ENCODE results near the gene COMMD1.
"Not testable (repeated sequence)": the region's sequence is repeated elsewhere in the genome, so short reads cannot be mapped to it uniquely, and the experiment has no call there.

Gene COMMD1

GRCh38 chr2:61887717-61888266 lies 17.7 kb upstream of the COMMD1 start:
- Histone ChIP-seq H3K4me3 (ENCODE audit: low read depth, low read length) (peak overlapping the region; percentile 90), H3K36me3 (ENCODE audit: control insufficient read depth, insufficient read depth, low read length) (peaks cover 39% of the 10 kb centered on the region), H3K27me3 (ENCODE audit: control insufficient read depth, insufficient read depth, low read length) (no peaks in the 10 kb centered on the region), H3K9ac (ENCODE audit: low read length) (peak overlapping the region; percentile 98), H3K4me1 (ENCODE audit: control insufficient read depth, insufficient read depth, low read length) (peaks cover 5% of the 10 kb centered on the region), H3K27ac (ENCODE audit: low read depth, low read length) (peak overlapping the region; percentile 95), H3K9me3 (ENCODE audit: control insufficient read depth, insufficient read depth, low read depth, low read length) (no peaks in the 10 kb centered on the region)

- Histone ChIP-seq H3K36me3 (ENCODE audit: control insufficient read depth, insufficient read depth, low read length) (peaks cover 32% of the 10 kb centered on the region), H3K4me1 (ENCODE audit: control insufficient read depth, insufficient read depth, low read length) (peaks cover 5% of the 10 kb centered on the region), H3K27ac (ENCODE audit: low read depth, low read length) (peak within 1 kb of the TSS; percentile 95), H3K9ac (ENCODE audit: low read length) (peak within 1 kb of the TSS; percentile 98), H3K27me3 (ENCODE audit: control insufficient read depth, insufficient read depth, low read length) (no peaks in the 10 kb centered on the region), H3K9me3 (ENCODE audit: control insufficient read depth, insufficient read depth, low read depth, low read length) (no peaks in the 10 kb centered on the region), H3K4me3 (ENCODE audit: low read depth, low read length) (peak within 1 kb of the TSS; percentile 90)
These were observed 17.0 kb upstream of the COMMD1 start, which contains the start of gene CCT4 for GRCh38 chr2:61888267-61889055. CCT4 (minus strand) TSS chr2:61888656; CDS start chr2:61888507, 149 bp downstream.

- no peaks in the 10 kb centered on the region for H3K4me1 ChIP-seq (ENCODE audit: control insufficient read depth, insufficient read depth, low read length)
- H3K9me3 ChIP-seq (ENCODE audit: control insufficient read depth, insufficient read depth, low read depth, low read length) = no peaks in the 10 kb centered on the region
- H3K9ac ChIP-seq (ENCODE audit: low read length) = no peak overlapping the region
- H3K36me3 ChIP-seq (ENCODE audit: control insufficient read depth, insufficient read depth, low read length) = no peaks in the 10 kb centered on the region
- no peaks in the 10 kb centered on the region for H3K27me3 ChIP-seq (ENCODE audit: control insufficient read depth, insufficient read depth, low read length)
- H3K4me3 ChIP-seq (ENCODE audit: low read depth, low read length) = no peak overlapping the region
- no peak overlapping the region for H3K27ac ChIP-seq (ENCODE audit: low read depth, low read length)
These were observed 6.7 kb upstream of the COMMD1 start for GRCh38 chr2:61898810-61899209.

- H3K4me1 ChIP-seq (ENCODE audit: control insufficient read depth, insufficient read depth, low read length) = no peaks in the 10 kb centered on the region
- H3K27me3 ChIP-seq (ENCODE audit: control insufficient read depth, insufficient read depth, low read length) = no peaks in the 10 kb centered on the region
- H3K4me3 ChIP-seq (ENCODE audit: low read depth, low read length) = no peak overlapping the region
- no peak overlapping the region for H3K9ac ChIP-seq (ENCODE audit: low read length)
- no peaks in the 10 kb centered on the region for H3K36me3 ChIP-seq (ENCODE audit: control insufficient read depth, insufficient read depth, low read length)
- H3K9me3 ChIP-seq (ENCODE audit: control insufficient read depth, insufficient read depth, low read depth, low read length) = no peaks in the 10 kb centered on the region
- H3K27ac ChIP-seq (ENCODE audit: low read depth, low read length) = no peak overlapping the region
These were observed 5.2 kb upstream of the COMMD1 start for GRCh38 chr2:61900281-61900680.

- no peaks in the 10 kb centered on the region for H3K36me3 ChIP-seq (ENCODE audit: control insufficient read depth, insufficient read depth, low read length)
- peak overlapping the region; percentile 90 for H3K9ac ChIP-seq (ENCODE audit: low read length)
- no peak overlapping the region for H3K27ac ChIP-seq (ENCODE audit: low read depth, low read length)
- no peaks in the 10 kb centered on the region for H3K27me3 ChIP-seq (ENCODE audit: control insufficient read depth, insufficient read depth, low read length)
- H3K9me3 ChIP-seq (ENCODE audit: control insufficient read depth, insufficient read depth, low read depth, low read length) = no peaks in the 10 kb centered on the region
- peak overlapping the region; percentile 92 for H3K4me3 ChIP-seq (ENCODE audit: low read depth, low read length)
- no peaks in the 10 kb centered on the region for H3K4me1 ChIP-seq (ENCODE audit: control insufficient read depth, insufficient read depth, low read length)
These were observed 654 bp downstream of the COMMD1 start for GRCh38 chr2:61906186-61906470.

GRCh38 chr2:61909116-61909515 lies 3.6 kb downstream of the COMMD1 start:
- Histone ChIP-seq H3K4me1 (ENCODE audit: control insufficient read depth, insufficient read depth, low read length) (no peaks in the 10 kb centered on the region), H3K4me3 (ENCODE audit: low read depth, low read length) (no peak overlapping the region), H3K27ac (ENCODE audit: low read depth, low read length) (no peak overlapping the region), H3K36me3 (ENCODE audit: control insufficient read depth, insufficient read depth, low read length) (no peaks in the 10 kb centered on the region), H3K9ac (ENCODE audit: low read length) (no peak overlapping the region), H3K9me3 (ENCODE audit: control insufficient read depth, insufficient read depth, low read depth, low read length) (no peaks in the 10 kb centered on the region), H3K27me3 (ENCODE audit: control insufficient read depth, insufficient read depth, low read length) (no peaks in the 10 kb centered on the region)

- Histone ChIP-seq H3K27me3 (ENCODE audit: control insufficient read depth, insufficient read depth, low read length) (no peaks in the 10 kb centered on the region), H3K4me3 (ENCODE audit: low read depth, low read length) (no peak overlapping the region), H3K9ac (ENCODE audit: low read length) (no peak overlapping the region), H3K4me1 (ENCODE audit: control insufficient read depth, insufficient read depth, low read length) (no peaks in the 10 kb centered on the region), H3K9me3 (ENCODE audit: control insufficient read depth, insufficient read depth, low read depth, low read length) (no peaks in the 10 kb centered on the region), H3K27ac (ENCODE audit: low read depth, low read length) (no peak overlapping the region), H3K36me3 (ENCODE audit: control insufficient read depth, insufficient read depth, low read length) (no peaks in the 10 kb centered on the region)
These were observed 5.1 kb downstream of the COMMD1 start for GRCh38 chr2:61910603-61911002.

- H3K4me1 ChIP-seq (ENCODE audit: control insufficient read depth, insufficient read depth, low read length) = no peaks in the 10 kb centered on the region
- no peaks in the 10 kb centered on the region for H3K9me3 ChIP-seq (ENCODE audit: control insufficient read depth, insufficient read depth, low read depth, low read length)
- no peak overlapping the region for H3K27ac ChIP-seq (ENCODE audit: low read depth, low read length)
- H3K4me3 ChIP-seq (ENCODE audit: low read depth, low read length) = no peak overlapping the region
- H3K36me3 ChIP-seq (ENCODE audit: control insufficient read depth, insufficient read depth, low read length) = no peaks in the 10 kb centered on the region
- no peak overlapping the region for H3K9ac ChIP-seq (ENCODE audit: low read length)
- no peaks in the 10 kb centered on the region for H3K27me3 ChIP-seq (ENCODE audit: control insufficient read depth, insufficient read depth, low read length)
These were observed 6.0 kb downstream of the COMMD1 start for GRCh38 chr2:61911510-61911909.

- not testable (repeated sequence) for H3K4me1 ChIP-seq (ENCODE audit: control insufficient read depth, insufficient read depth, low read length); H3K9me3 ChIP-seq (ENCODE audit: control insufficient read depth, insufficient read depth, low read depth, low read length); H3K9ac ChIP-seq (ENCODE audit: low read length); H3K27me3 ChIP-seq (ENCODE audit: control insufficient read depth, insufficient read depth, low read length); H3K4me3 ChIP-seq (ENCODE audit: low read depth, low read length); H3K36me3 ChIP-seq (ENCODE audit: control insufficient read depth, insufficient read depth, low read length); H3K27ac ChIP-seq (ENCODE audit: low read depth, low read length)
These were observed 9.3 kb downstream of the COMMD1 start for GRCh38 chr2:61914794-61915193.

GRCh38 chr2:61920548-61920947 lies 15.1 kb downstream of the COMMD1 start:
- H3K4me3 ChIP-seq (ENCODE audit: low read depth, low read length) = no peak overlapping the region
- no peaks in the 10 kb centered on the region; the same call in 1 of the 2 replicates for H3K4me1 ChIP-seq (ENCODE audit: control insufficient read depth, insufficient read depth, low read length)
- no peaks in the 10 kb centered on the region for H3K36me3 ChIP-seq (ENCODE audit: control insufficient read depth, insufficient read depth, low read length)
- no peaks in the 10 kb centered on the region for H3K27me3 ChIP-seq (ENCODE audit: control insufficient read depth, insufficient read depth, low read length)
- H3K9ac ChIP-seq (ENCODE audit: low read length) = no peak overlapping the region
- H3K9me3 ChIP-seq (ENCODE audit: control insufficient read depth, insufficient read depth, low read depth, low read length) = no peaks in the 10 kb centered on the region
- no peak overlapping the region for H3K27ac ChIP-seq (ENCODE audit: low read depth, low read length)

GRCh38 chr2:61922714-61923113 lies 17.2 kb downstream of the COMMD1 start:
- H3K27me3 ChIP-seq (ENCODE audit: control insufficient read depth, insufficient read depth, low read length) = no peaks in the 10 kb centered on the region

More at GRCh38 chr2:61922714-61923113, 17.2 kb downstream of the COMMD1 start:
- no peak overlapping the region for H3K9ac ChIP-seq (ENCODE audit: low read length)
- H3K4me1 ChIP-seq (ENCODE audit: control insufficient read depth, insufficient read depth, low read length) = no peaks in the 10 kb centered on the region; the same call in 1 of the 2 replicates
- H3K9me3 ChIP-seq (ENCODE audit: control insufficient read depth, insufficient read depth, low read depth, low read length) = peaks cover 8% of the 10 kb centered on the region
- no peak overlapping the region for H3K4me3 ChIP-seq (ENCODE audit: low read depth, low read length)
- no peak overlapping the region for H3K27ac ChIP-seq (ENCODE audit: low read depth, low read length)
- H3K36me3 ChIP-seq (ENCODE audit: control insufficient read depth, insufficient read depth, low read length) = no peaks in the 10 kb centered on the region

Measured in HUES6 (cell line).